ENCODE results near the gene TCTN2.

TCTN2 gene

GRCh38 chr12:123734268-123734667 is 63.4 kb downstream of the TCTN2 start:
- DNase-seq (ENCODE audit: low read depth in 3 of 3, low spot score in 1 of 3), result no peak

- DNase-seq (ENCODE audit: low read depth in 3 of 3, low spot score in 1 of 3), result no peak
Observed at GRCh38 chr12:123741937-123742572, 71.1 kb downstream of the TCTN2 start.

GRCh38 chr12:123743002-123743401 is 72.1 kb downstream of the TCTN2 start:
- DNase-seq (ENCODE audit: low read depth in 3 of 3, low spot score in 1 of 3), result no peak

- DNase-seq (ENCODE audit: low read depth in 3 of 3, low spot score in 1 of 3), result no peak
Observed at GRCh38 chr12:123744836-123745235, 73.9 kb downstream of the TCTN2 start.

- no peak for DNase-seq (ENCODE audit: low read depth in 3 of 3, low spot score in 1 of 3)
Observed at GRCh38 chr12:123747309-123747708, 76.4 kb downstream of the TCTN2 start.

GRCh38 chr12:123748161-123748560 is 77.2 kb downstream of the TCTN2 start:
- no peak for DNase-seq (ENCODE audit: low read depth in 3 of 3, low spot score in 1 of 3)

GRCh38 chr12:123748661-123749060 is 77.7 kb downstream of the TCTN2 start:
- DNase-seq (ENCODE audit: low read depth in 3 of 3, low spot score in 1 of 3), result no peak

- no peak for DNase-seq (ENCODE audit: low read depth in 3 of 3, low spot score in 1 of 3)
Observed at GRCh38 chr12:123749355-123749754, 78.4 kb downstream of the TCTN2 start.

- no peak for DNase-seq (ENCODE audit: low read depth in 3 of 3, low spot score in 1 of 3)
Observed at GRCh38 chr12:123750159-123750656, 79.3 kb downstream of the TCTN2 start.

- DNase-seq (ENCODE audit: low read depth in 3 of 3, low spot score in 1 of 3), result no peak
Observed at GRCh38 chr12:123752046-123752445, 81.1 kb downstream of the TCTN2 start.

- no peak for DNase-seq (ENCODE audit: low read depth in 3 of 3, low spot score in 1 of 3)
Observed at GRCh38 chr12:123754041-123754772, 83.3 kb downstream of the TCTN2 start.

- DNase-seq (ENCODE audit: low read depth in 3 of 3, low spot score in 1 of 3), result no peak
Observed at GRCh38 chr12:123757561-123757960, 86.6 kb downstream of the TCTN2 start.
